Smooth muscle cell (in vitro differentiated cells): ENCODE measurements around the gene FLAD1. TPM values are rescaled to one million over a fixed set of nuclear protein-coding genes. Genes with fewer than 3 reads are reported as not detected.

Experiments used
- DNase-seq: peaks from one replicate; lab custom pipeline; 2025; ENCODE audit not compliant: unreplicated experiment; lab: John Stamatoyannopoulos, UW
- H2AFZ ChIP-seq: fragments of 200-600 bp; sonication (generic); 2 replicates; pipeline ENCODE4 v1.6.0; 2016; ENCODE audit warnings: antibody characterized with exemption, low read depth, mild to moderate bottlenecking
- H3F3A ChIP-seq: fragments of 200-600 bp; sonication (generic); 2 replicates; pipeline ENCODE4 v1.6.0; 2017; ENCODE audit warnings: antibody characterized with exemption, low read depth
- H3K27ac ChIP-seq: fragments of 200-600 bp; sonication (generic); 2 replicates; pipeline ENCODE4 v1.5.1; 2016; ENCODE audit warnings: low read depth, mild to moderate bottlenecking
- H3K27me3 ChIP-seq: fragments of 200-600 bp; sonication (generic); 2 replicates; pipeline ENCODE4 v1.6.1; 2016; ENCODE audit warnings: low read depth, mild to moderate bottlenecking
- H3K36me3 ChIP-seq: fragments of 200-600 bp; sonication (generic); 2 replicates; pipeline ENCODE4 v1.5.1; 2016; ENCODE audit warnings: low read depth
- H3K4me1 ChIP-seq: fragments of 200-600 bp; sonication (generic); 2 replicates; pipeline ENCODE4 v1.5.1; 2016; ENCODE audit warnings: low read depth
- H3K4me2 ChIP-seq: fragments of 200-600 bp; sonication (generic); 2 replicates; pipeline ENCODE4 v1.6.0; 2016; ENCODE audit warnings: mild to moderate bottlenecking
- H3K4me3 ChIP-seq: fragments of 200-600 bp; sonication (generic); 2 replicates; pipeline ENCODE4 v1.5.1; 2016; ENCODE audit warnings: mild to moderate bottlenecking
- H3K79me2 ChIP-seq: fragments of 200-600 bp; sonication (generic); 2 replicates; pipeline ENCODE4 v1.6.0; 2016; ENCODE audit warnings: low read depth, mild to moderate bottlenecking
- H3K9ac ChIP-seq: fragments of 200-600 bp; sonication (generic); 2 replicates; pipeline ENCODE4 v1.6.0; 2016; ENCODE audit warnings: low read depth
- H3K9me3 ChIP-seq: fragments of 200-600 bp; sonication (generic); replicated peaks from 2 replicates; pipeline ENCODE4 v1.5.1; 2016; ENCODE audit warnings: low read depth
- H4K20me1 ChIP-seq: fragments of 200-600 bp; sonication (generic); 2 replicates; pipeline ENCODE4 v1.6.0; 2016; ENCODE audit warnings: low read depth
- WGBS: methylation state at CpG from one replicate; pipeline ENCODE4 v1.1.7; 2016; ENCODE audit warnings: low lambda C conversion rate; 5-methylcytosine and 5-hydroxymethylcytosine counted together
- polyA plus RNA-seq: library from polyadenylated mRNA; unstranded; fragments of >200 nt; fragmentation: Nextera tagmentation; extraction: Ambion mirVana; gene quantifications from 2 replicates; pipeline ENCODE4 v1.2.1, GENCODE V29; 2016
- total RNA-seq: library from RNA; depleted of rRNA; stranded (reverse); fragments of >200 nt; gene quantifications from 2 replicates; pipeline ENCODE4 v1.2.3, GENCODE V29; 2014
- TF ChIP-seq, protein P1 (sequence below): fragments of 200-600 bp; sonication (generic); IDR thresholded peaks from 2 replicates; pipeline ENCODE4 v1.5.1; 2017; ENCODE audit warnings: borderline replicate concordance, mild to moderate bottlenecking, antibody characterized with exemption; ENCODE audit not compliant: insufficient read depth, poor library complexity, severe bottlenecking

Gene FLAD1
- total and polyA plus RNA-seq, 2 experiments from 2014 or later = 31.1 to 51.4 TPM

- WGBS = 76% methylated on average over 5 of the region's 5 CpGs
- TF ChIP-seq, protein P1, sequence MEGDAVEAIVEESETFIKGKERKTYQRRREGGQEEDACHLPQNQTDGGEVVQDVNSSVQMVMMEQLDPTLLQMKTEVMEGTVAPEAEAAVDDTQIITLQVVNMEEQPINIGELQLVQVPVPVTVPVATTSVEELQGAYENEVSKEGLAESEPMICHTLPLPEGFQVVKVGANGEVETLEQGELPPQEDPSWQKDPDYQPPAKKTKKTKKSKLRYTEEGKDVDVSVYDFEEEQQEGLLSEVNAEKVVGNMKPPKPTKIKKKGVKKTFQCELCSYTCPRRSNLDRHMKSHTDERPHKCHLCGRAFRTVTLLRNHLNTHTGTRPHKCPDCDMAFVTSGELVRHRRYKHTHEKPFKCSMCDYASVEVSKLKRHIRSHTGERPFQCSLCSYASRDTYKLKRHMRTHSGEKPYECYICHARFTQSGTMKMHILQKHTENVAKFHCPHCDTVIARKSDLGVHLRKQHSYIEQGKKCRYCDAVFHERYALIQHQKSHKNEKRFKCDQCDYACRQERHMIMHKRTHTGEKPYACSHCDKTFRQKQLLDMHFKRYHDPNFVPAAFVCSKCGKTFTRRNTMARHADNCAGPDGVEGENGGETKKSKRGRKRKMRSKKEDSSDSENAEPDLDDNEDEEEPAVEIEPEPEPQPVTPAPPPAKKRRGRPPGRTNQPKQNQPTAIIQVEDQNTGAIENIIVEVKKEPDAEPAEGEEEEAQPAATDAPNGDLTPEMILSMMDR = no peak
- Histone ChIP-seq H2AFZ (no peak overlapping the region), H3F3A (no peaks in the 10 kb centered on the region), H4K20me1 (no peaks in the 10 kb centered on the region), H3K27ac (no peak overlapping the region), H3K9ac (no peak overlapping the region), H3K36me3 (no peaks in the 10 kb centered on the region), H3K4me2 (no peak overlapping the region), H3K27me3 (no peaks in the 10 kb centered on the region), H3K4me3 (no peak overlapping the region), H3K9me3 (no peaks in the 10 kb centered on the region), H3K79me2 (no peaks in the 10 kb centered on the region), H3K4me1 (peaks cover 15% of the 10 kb centered on the region)
- DNase-seq = no peak
These were observed 41.7 kb upstream of the FLAD1 start for GRCh38 chr1:154941333-154942013.

GRCh38 chr1:154943649-154944400, 39.3 kb upstream of the FLAD1 start:
- no peak overlapping the region for H2AFZ ChIP-seq
- no peaks in the 10 kb centered on the region for H3K79me2 ChIP-seq
- no peaks in the 10 kb centered on the region for H3K9me3 ChIP-seq
- no peak for DNase-seq
- no peak overlapping the region for H3K27ac ChIP-seq
- H3K4me1 ChIP-seq = peaks cover 15% of the 10 kb centered on the region
- no peak overlapping the region for H3K9ac ChIP-seq
- 40% methylated on average over 5 of the region's 6 CpGs for WGBS
- H3K27me3 ChIP-seq = no peaks in the 10 kb centered on the region
- H3F3A ChIP-seq = no peaks in the 10 kb centered on the region
- no peaks in the 10 kb centered on the region for H4K20me1 ChIP-seq
- TF ChIP-seq, protein P1 = peak; percentile 58
- H3K36me3 ChIP-seq = no peaks in the 10 kb centered on the region
- no peak overlapping the region for H3K4me3 ChIP-seq
- H3K4me2 ChIP-seq = no peak overlapping the region

- H3K9me3 ChIP-seq = no peaks in the 10 kb centered on the region
- 71% methylated on average over 9 of the region's 9 CpGs for WGBS
- H3K9ac ChIP-seq = no peak overlapping the region
These were observed 38.6 kb upstream of the FLAD1 start for GRCh38 chr1:154944401-154945159.

More at GRCh38 chr1:154944401-154945159, 38.6 kb upstream of the FLAD1 start:
- Histone ChIP-seq H3K27me3 (no peaks in the 10 kb centered on the region), H3K4me3 (no peak overlapping the region), H3K4me2 (no peak overlapping the region), H3K27ac (no peak overlapping the region), H3F3A (no peaks in the 10 kb centered on the region), H3K36me3 (no peaks in the 10 kb centered on the region), H4K20me1 (no peaks in the 10 kb centered on the region), H3K4me1 (peaks cover 15% of the 10 kb centered on the region), H2AFZ (no peak overlapping the region), H3K79me2 (no peaks in the 10 kb centered on the region)
- no peak for DNase-seq
- TF ChIP-seq, protein P1 = no peak
